HG03097 (cell line): Measurements from ENCODE around the gene POR.

Experiments used
- ATAC-seq: cut with Tn5 transposase; IDR thresholded peaks from one replicate; pipeline ENCODE4 v1.9.1; 2021; ENCODE audit not compliant: unreplicated experiment, low FRiP score

The POR gene

DNA sequence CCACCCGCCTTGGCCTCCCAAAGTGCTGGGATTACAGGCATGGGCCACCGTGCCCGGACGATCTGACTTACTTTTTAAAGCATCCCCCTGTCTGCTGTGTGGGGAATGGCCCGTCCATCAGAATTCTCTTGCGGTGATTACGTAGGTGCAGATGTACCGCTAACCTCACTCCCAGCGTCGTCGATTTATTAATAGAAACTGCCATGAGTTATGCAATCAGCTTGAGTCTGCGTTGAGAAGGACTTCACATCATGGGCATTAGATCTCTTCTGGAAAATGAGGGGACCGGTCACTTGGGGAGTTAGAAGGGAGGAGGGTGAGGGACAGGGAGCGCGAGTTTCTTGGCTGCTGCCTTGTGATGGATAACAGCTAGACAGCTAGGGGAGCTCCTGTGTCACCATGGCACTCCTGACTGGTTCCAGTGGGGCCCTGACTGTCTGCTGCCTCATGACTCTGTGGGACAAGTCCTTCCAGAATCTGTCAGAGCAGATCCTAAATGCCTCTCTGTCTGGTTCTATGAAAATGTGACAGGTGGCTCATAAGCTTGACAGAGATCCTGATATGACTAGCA lies 35.2 kb downstream of the POR start:
- ATAC-seq: no peak

DNA sequence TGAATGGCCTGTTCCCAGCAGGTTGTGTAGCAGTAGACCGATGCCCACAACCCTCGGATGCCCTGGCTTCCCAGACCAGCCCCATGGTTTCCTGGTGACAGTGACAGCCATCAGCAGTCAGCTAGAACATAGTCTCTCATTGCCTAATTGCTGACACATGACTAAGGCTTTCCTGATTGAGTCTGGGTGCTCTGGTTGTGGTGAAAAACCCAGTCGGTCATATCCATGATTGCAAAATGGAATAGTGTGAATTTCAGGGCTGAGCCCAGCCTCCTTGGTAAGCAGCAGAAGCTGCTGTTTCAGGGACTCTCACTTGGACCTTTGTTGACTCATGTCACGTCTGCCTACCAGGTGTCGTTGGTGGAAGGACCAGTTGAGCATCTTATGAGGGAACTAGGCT lies 36.6 kb downstream of the POR start:
- no peak for ATAC-seq

DNA sequence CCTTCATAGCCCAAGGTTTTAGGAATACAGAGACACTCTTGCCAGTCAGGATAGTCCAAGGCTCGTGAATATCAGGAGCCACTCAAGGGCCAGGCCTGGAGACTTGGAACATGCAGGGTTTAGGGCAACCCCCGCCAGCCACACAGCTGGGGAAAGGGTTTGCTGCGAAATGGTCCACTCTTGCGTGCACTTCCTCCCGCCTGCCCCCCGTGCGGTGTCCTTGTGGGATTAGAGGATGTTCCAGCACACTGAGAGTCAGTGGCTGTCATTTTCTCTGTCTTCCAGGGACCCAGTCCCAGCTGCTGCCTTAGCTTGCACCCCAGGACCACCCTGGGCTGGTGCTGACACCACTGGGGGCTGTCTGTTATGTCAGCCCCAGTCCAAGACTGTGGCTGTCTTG lies 38.5 kb downstream of the POR start:
- ATAC-seq: no peak

DNA sequence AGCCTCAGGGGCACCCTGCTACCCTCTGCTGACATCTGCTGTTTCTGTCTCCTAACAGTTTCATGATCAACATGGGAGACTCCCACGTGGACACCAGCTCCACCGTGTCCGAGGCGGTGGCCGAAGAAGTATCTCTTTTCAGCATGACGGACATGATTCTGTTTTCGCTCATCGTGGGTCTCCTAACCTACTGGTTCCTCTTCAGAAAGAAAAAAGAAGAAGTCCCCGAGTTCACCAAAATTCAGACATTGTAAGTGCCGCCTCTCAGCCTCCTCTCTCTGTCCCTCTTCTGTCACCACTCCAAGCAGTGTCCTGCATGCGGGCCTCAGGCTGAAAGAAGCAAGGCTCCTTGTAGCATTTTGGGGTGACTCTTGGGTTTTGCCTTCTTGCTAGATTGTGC lies 39.0 kb downstream of the POR start:
- no peak for ATAC-seq

DNA sequence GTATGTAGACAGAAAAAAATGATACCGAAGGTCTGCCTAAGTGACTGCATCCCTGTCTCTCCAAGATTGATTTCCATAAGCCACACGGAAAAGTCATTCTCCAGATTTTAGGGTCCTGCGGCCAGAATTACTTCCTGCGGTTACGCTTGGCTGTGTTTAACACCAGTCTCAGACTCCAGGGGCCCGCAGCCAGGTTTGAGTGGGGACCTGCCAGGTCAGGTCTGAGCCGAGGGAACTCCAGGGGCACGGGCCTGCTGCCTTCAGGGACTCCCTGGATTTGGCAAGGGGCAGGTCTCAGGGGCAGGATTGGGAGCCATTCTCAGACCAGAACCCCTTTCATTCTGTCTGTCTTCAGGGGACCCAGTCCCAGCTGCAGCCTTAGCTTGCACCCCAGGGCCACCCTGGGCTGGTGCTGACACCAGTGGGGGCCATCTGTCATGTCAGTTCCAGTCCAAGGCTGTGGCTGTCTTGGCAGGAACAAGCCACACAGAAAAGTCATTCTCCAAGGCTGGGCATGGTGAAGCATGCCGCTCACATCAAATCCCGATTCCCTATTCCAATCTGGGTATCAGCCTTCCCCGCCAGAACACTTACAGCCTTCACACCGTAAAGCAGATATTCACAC lies 40.5 kb downstream of the POR start:
- no peak for ATAC-seq

DNA sequence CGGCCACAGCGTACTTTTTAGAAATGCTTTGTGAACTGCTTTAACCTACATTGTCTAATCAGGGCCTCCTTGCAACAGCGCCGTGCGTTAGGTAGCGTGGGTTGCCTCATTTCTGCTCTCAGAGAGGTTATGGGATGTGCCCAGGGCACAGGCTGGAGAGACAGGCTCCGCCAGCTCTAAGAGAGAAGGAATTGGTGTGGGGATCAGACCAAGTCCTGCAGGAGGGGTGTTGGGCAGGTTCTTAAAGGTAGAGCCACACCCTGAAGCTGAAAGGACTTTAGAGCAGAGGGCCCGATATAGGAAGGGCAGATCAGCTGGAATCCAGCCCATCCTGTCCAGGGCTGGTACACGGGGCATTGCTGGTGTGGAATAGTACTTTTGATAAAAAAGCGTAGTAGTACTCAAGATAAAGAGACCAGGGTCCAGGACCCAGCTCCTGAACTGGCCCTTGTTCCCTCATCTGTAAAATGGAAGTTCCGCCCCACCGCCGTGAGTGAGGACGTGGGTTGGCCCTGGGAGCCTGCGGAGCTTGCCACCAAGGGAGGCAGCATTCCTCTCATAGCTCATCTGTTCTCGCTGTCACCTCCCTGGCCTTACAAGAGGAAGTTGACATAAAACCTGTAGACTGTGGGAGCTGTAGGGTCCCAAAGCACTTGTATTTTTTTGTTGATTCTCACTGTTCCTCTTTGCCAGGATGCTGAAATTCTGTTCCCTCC lies 42.2 kb downstream of the POR start:
- ATAC-seq: no peak

DNA sequence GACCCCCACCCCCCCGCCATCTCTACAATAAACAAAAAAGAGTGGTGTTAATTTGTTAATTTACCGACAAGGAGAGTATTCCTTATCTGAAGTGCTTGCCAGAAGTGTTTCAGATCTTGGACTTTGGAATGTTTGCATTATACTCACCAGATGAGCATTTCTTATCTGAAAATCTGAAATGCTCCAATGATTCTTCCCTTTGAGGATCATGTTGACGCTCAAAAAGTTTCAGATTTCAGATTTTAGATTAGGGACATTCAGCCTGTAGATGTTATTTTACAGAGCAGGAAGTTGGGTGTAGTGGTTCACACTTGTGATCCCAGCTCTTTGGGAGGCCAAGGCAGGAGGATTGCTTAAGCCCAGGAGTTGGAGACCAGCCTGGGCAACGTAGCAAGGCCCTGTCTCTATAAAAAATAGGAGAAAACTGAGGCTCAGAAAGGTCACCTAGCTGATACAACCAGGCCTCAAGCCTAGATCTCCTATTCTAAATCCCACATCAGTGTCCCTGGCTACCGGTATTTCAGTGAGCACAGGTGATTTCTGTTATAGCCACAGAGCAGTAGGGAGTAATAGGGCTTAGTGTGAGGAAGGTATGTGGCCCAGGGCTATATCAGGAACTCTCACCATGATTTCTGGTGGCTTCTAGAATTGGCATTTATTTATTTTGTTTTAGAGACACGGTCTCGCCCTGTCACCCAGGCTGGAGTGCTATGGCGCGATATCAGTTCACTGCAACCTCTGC lies 44.0 kb downstream of the POR start:
- ATAC-seq: no peak

DNA sequence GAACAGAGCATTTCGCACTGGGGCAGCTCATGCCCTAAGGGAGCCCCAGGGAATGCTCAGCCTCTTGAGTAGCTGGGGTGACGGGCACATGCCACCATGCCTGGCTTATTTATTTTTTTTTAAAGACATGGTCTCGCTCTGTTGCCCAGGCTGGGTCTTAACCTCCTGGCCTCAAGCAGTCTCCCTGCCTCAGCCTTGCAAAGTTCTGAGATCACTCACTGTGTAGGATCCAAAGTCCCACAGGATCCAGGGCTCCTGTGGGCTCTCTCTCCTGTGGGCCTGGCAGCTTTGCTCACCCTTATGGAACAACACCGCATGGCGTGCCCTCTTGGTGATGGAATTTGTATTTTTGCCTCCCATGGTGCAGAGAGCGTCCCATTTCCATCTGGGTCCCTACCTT lies 45.4 kb downstream of the POR start:
- no peak for ATAC-seq

DNA sequence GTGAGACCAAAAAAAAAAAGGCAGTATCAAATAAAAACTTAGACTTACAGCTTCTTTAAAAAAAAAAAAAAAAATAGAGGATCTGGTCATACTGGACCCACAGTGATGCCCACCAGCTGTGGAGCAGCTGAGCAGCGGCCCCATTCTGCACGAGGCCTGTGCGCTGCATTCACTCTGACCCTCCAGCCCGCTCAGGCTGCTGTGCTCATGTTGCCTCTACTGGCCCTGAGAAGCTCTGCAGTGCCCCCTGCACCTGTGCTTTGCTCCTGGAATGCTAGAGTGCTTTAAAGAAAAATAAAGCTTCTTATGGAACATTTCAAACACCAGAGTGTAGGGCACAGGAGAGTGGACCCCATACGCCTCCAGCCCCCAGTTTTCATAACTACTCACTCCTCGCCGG lies 46.3 kb downstream of the POR start:
- no peak for ATAC-seq

DNA sequence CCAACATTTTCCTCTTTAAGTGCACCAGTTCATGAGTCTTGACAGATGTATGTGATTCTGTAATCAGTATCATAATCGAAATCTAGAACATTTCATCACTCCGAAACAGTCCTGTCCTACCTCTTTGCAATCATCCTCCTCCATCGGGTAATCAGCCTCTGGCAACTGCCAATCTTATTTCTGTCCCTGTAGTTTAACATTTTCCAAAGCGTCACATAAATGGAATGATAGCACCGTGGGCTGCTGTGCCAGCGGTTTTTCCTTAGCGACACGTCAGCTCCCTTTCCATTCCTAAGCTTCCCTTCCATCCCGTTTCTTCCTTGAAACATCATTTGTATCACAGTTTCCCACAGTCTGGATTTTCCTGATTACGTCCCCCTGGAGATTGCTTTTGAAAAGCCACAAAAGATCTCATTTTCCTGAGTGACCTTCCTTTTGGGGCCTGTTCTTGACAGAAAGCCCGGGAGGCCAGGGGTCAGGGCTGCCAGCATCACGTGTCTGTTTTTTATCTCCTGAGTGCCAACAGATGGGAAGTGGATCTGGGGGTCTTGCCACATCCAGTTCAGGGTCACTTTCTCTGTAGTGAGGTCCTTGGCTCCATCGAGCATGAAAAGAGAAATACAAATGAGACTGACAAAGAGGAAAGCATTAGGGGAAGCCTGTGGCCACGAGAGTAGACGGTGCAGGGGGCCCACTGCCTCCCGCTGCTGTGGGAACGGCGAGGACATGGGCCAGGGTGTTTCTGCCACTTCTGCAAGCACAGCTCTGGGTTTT lies 47.8 kb downstream of the POR start:
- no peak for ATAC-seq

DNA sequence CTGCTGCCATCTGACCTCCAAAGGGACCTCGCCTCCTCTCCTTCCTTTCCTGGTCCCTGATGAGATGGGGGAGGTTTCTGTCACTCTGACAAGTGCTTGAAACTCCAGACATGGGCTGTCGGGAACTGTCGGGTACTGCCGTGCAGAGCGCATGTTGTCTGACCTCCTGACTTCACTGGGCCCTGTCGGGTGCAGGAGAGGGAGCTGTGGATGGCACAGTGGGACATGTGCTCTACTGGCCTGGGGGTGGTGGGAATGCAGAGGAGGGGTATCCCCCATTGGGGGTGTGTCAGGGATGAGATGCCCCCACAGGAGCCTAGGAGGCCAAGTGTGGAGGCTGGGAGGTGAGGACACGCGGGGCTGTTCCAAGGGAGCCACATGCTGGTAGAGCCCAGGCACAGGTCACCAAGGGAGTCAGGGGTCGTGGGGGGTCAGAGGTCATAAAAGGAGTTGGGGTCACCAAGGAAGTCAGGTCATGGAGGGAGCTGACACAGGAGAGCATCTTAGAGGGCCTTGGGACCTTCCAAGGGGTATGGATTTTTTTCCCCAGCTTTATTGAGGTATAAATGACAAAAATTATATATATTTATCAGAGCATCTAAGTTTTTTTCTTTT lies 48.5 kb downstream of the POR start:
- no peak for ATAC-seq

DNA sequence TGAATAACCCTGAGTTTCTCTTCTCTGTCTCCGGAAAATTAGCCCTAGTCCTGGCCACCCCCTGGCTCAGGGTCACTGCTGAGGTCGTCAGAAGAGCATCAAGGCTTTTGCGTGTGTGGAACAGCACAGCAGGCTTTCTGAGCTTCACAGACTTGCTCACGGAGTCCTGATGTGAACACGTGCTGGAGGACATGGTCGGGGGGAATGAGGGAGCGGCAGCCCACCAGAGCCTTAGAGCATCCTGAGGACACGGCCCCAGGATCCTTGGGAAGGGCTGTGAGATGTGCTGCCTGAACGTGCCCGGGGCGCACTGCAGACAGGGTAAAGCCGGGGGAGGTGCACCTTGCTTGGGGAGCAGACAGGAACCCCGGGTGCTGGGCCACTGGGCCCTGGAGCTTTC lies 50.7 kb downstream of the POR start:
- no peak for ATAC-seq

DNA sequence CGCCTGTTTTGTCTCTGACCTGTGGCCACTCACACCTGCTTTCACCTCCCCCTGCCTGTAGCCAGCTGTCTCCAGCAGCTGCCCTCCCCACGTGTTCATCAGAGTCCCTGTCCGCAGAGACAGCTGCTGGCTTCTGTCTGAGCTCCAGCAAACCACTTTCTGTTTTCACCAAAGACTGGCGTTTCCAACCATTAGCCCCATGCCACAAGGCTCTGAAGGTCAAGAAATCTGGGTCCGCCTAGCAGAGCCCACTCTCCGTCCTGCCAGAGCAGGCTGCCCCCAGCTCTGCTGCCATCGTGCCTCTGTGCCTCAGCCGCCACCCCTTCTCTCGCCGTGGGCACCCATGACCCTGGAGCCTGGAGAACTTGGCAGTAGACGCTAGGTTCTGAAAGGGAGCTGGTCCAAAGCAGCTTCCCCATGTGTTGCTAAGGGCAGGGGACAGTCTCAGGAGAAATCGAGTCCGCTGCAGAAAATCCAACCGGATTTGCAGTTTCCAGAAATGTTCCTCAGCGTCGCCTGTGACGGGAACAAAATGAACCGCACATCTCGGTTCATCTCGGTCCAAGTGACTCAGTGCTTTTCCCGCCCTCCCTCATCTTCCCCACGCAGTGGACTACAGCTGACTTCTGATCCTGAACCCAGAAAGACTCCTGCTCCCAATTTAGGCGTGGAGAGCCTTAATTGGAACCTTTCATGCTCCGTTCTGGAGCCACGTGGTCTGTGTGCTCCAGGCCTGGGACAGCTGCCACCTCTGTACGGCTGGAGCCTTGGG lies 51.4 kb downstream of the POR start:
- ATAC-seq: no peak

DNA sequence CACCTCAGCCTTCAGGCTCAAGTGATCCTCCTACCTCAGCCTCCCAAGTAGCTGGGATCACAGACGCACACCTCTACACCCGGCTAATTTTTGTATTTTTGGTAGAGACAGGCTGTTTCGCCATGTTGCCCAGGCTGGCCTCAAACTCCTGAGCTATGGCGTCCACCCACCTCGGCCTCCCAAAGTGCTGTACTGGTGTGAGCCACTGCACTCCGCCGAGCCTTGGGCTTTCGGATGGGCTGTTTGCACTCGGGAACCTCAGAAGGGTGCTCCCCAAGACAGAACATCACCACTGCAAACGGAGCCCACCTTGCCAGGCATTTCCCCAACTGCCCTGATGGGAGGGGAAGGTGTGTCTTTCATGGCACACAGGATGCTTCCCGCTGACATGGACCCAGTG lies 52.1 kb downstream of the POR start:
- no peak for ATAC-seq

DNA sequence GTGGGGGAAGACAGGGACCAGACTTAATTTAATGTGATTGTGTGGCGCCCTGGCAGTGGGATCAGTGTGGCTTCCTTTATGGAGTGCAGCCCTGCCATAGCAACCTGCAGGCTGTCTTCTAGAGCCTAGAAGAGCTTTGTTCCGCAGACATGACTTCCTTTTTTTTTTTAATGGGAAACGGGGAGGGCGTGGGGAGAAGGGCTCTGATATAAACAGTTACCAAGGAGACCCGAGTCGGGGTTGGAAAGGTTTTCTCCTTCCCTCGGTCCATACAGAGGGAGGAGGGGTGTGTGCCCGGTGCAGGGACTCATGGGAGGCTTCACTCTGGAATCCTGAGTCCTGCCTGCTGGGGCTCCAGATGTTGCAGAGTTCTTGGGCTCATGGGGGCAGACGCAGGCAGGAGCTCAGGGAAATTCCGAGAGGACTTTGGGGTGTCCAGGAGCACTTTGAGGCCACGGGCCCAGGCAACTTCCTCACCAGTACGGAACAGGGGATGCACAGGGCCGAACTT lies 52.6 kb downstream of the POR start:
- ATAC-seq: no peak

DNA sequence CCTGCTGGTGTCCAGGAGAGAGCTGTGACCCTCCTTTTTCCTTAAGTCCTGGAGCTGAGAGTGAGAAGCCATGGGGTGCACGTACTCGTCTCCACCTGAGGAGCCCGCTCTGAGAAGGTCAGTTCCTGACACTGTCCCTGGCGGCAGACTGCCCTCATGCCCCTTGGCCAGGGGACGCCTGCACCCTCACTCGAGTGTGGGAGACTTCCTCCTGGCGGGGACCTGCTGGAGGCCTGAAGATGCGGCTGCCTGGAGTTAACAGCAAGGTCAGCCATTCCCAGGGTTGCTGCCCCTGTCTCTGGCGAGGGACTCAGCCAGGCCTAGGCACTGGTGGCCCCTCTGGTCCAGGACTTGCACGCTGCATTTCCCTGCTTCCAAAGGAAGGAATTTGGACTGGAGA lies 53.1 kb downstream of the POR start:
- ATAC-seq: no peak

DNA sequence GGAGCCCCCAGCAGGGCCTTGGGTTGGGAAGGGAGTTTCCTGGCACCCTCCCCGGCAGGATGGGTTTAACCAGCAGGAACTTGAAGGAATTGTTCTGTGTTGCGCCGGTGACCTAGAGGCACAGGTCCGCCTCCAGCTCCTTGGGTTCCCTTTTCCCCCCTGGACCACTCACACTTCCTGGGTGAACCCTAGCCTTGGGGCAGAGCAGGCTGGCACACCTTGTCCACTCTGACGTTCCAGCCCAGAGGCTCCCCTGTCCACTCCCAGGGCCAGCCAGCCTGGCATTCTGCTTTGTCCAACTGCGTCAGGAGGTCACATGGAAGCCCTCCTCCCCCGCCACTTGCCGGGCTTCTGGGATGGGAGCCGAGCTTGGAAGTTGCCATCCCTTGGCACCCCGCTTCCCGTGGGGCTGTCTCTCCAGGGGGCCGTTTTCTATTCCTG lies 53.6 kb downstream of the POR start:
- ATAC-seq: no peak

DNA sequence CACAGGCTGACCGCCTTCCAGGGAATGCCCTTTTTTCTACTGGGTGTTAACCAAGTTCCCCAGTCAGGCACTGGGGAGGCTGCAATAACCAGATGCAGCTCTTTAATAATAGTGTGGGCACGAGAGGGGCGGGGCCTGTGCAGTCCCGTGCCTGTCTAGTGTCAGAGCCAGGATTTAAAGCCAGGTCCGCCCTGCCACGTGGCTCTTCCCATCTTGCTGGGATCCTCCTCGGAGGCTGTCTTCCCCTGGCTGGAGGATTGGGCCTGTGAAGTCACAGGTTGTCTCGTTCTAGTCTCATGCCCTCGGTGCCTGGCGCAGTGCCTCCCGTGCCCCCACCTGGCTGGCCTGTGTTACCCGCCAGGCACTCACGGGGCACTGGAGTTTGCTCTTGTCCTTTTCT lies 54.2 kb downstream of the POR start:
- no peak for ATAC-seq

DNA sequence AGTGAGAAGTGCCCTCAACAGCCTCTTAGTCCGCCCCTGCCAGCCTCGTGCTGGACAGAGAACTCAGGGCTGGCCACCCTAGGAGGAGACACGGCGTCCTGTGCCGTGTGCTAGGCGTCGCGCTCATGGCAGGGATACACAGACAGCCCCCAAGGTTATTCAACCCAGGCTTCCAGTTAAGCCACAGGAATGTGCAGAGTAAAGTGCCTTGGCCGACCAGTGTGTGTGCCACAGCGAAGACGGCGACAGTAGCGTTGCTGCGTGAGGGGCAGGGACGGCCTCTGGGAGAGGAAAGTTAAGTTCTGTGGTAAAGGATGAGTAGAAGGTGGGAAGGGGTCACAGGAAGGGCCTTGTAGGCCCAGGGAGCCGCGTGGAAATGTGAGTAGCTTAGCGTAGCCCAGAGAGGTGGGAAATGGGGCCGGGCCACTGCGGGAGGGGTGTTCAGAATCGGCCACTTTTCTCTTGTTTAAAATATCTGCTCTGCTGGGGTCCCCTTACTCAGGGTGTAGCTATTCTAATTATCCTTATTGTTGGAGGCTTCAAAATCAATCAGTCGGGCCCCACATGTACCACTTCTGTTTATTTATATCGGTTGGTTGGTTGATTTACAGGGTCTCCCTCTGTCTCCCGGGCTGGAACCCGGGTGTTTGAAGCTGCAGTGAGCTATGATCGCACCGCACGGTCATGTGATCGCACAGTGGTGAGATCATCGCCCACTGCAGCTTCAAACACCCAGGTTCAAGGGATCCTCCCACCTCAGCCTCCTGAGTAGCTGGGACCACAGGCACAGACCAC lies 54.9 kb downstream of the POR start:
- ATAC-seq: no peak
